ENCODE results near the gene NXPH3. TPM values are rescaled to one million over a fixed set of nuclear protein-coding genes. Genes with fewer than 3 reads are reported as not detected.

The NXPH3 gene
- total RNA-seq, 2 experiments from 2014 or later: not detected

DNA sequence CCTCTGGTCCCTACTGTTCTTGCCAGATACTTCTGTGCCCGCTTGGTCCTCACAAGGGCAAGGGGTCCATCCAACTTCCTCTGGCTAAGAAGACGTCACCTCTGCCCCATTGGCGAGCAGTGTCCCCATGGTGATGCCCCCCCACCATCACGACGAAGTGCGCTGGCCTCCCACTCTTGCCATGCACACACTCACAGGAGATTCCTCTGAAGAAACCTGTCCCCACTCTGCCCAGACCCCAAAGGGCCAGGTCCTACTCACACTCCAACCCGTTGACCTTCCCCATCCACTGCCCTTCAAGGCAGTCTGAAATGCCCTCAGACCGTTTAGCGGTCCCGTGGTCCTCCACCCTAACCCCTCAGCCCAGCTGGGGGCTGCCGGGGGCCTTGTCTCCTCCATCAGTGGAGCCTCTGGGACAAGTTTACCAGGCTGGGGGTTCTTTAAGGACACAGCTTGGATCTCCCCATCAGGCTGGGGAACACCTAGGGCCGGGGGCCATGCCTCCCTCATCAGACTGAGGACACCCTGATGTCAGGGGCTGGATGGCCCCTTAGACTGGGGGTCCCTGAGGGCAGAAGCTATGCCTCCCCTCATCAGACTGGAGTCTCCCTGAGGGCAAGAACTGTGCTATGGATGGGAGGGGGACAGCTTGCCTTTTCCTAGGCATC, 6.5 kb downstream of the NXPH3 start:
- Mint-ChIP-seq H3K27me3 (peaks cover 11% of the 10 kb centered on the region), H3K36me3 (ENCODE audit: low read depth) (no peaks in the 10 kb centered on the region), H3K4me1 (no peaks in the 10 kb centered on the region), H3K27ac (no peak overlapping the region), H3K4me3 (no peak overlapping the region), H3K9me3 (no peaks in the 10 kb centered on the region)
- no peak for DNase-seq
- CTCF ChIA-PET: interaction anchor here (0.6 to 1.9 kb wide), 3 partner anchors 96 to 126 kb away, joined by 3 to 5 read pairs (median 3); partner anchors contain the start of genes SLC35B1 and SPOP
- POLR2A ChIA-PET: interaction anchor here (0.5 kb wide), 1 partner anchor 249 kb away, joined by 3 read pairs; no protein-coding TSS in a partner anchor

DNA sequence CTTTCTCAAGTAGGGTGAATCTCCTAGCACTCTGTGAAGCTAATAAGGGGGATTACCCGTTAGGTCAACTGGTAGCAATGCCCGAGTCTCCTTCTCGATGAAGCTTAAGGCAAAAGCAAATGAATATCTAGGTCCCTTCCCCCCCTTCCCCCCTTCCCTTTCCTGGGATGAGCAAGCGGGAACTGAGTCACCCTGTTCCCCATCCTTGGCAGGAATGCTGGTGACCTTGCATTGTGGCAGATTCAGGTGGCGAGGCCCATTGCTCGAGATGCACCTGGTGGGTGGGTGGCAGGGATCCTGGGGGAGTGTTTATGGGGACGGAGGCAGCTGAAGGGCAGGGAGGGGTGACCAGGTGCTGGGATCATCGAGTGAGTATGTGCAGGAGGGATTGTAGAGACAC, 7.1 kb downstream of the NXPH3 start:
- Mint-ChIP-seq H3K4me1 (no peaks in the 10 kb centered on the region), H3K27me3 (peaks cover 5% of the 10 kb centered on the region), H3K4me3 (no peak overlapping the region), H3K36me3 (ENCODE audit: low read depth) (no peaks in the 10 kb centered on the region), H3K27ac (no peak overlapping the region), H3K9me3 (no peaks in the 10 kb centered on the region)
- ChIA-PET POLR2A (no interaction called here), CTCF (interaction anchor here (0.7 to 1.9 kb wide), 2 partner anchors 113 to 125 kb away, joined by 3 to 5 read pairs; partner anchors contain the start of gene SLC35B1)
- no peak for DNase-seq

DNA sequence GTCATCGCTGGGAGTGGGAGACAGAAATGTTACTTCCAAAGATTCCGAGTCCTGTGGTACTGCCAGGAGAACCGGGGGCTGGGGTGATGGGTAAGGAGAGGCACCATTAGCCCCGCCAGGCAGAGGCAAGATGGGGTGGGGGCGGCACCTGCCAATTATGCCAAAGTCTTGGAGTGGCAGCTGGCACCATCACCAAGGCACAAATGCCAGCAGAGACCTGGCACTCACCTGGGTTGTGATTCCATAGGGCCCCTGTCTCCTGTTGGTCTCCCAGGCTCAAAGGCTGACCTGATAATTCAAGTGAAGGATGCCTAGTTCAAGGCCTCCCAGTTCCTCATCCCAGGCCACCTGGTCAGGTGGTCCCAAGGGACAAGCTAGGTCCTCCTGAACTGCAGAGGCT, 7.6 kb downstream of the NXPH3 start:
- CTCF ChIA-PET: interaction anchor here (1.9 kb wide), 1 partner anchor 113 kb away, joined by 5 read pairs; no protein-coding TSS in a partner anchor
- H3K4me3 Mint-ChIP-seq: no peak overlapping the region
- H3K9me3 Mint-ChIP-seq: no peaks in the 10 kb centered on the region
- POLR2A ChIA-PET: interaction anchor here (1.2 kb wide), 1 partner anchor 124 kb away, joined by 3 read pairs; no protein-coding TSS in a partner anchor
- H3K4me1 Mint-ChIP-seq: no peaks in the 10 kb centered on the region
- H3K27ac Mint-ChIP-seq: no peak overlapping the region
- no peak for DNase-seq
- H3K27me3 Mint-ChIP-seq: peaks cover under 1% of the 10 kb centered on the region
- no peaks in the 10 kb centered on the region for H3K36me3 Mint-ChIP-seq (ENCODE audit: low read depth)

DNA sequence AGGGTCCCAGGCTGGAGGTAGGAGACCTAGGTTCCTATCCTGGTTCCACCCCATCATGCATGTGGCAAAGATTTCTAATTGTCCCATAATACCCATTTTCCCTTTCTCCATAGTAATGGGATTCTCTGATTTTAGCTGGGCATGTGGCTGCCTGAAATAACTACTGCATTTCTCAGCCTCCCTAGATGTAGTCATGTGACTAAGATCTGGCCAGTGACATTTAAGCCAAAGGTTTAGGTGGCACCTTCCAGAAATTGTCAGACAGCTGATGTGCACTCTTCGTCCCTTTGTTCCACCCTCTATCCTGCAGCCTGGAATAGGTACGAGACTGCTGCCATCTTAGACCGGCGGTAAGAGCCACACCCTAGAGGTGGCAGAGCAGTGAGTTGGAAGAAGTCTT, 8.2 kb downstream of the NXPH3 start:
- Mint-ChIP-seq H3K4me3 (no peak overlapping the region), H3K9me3 (no peaks in the 10 kb centered on the region), H3K27ac (no peak overlapping the region), H3K27me3 (no peaks in the 10 kb centered on the region), H3K4me1 (no peaks in the 10 kb centered on the region), H3K36me3 (ENCODE audit: low read depth) (no peaks in the 10 kb centered on the region)
- ChIA-PET POLR2A (interaction anchor here (1.2 kb wide), 1 partner anchor 123 kb away, joined by 3 read pairs; no protein-coding TSS in a partner anchor), CTCF (no interaction called here)
- no peak for DNase-seq

DNA sequence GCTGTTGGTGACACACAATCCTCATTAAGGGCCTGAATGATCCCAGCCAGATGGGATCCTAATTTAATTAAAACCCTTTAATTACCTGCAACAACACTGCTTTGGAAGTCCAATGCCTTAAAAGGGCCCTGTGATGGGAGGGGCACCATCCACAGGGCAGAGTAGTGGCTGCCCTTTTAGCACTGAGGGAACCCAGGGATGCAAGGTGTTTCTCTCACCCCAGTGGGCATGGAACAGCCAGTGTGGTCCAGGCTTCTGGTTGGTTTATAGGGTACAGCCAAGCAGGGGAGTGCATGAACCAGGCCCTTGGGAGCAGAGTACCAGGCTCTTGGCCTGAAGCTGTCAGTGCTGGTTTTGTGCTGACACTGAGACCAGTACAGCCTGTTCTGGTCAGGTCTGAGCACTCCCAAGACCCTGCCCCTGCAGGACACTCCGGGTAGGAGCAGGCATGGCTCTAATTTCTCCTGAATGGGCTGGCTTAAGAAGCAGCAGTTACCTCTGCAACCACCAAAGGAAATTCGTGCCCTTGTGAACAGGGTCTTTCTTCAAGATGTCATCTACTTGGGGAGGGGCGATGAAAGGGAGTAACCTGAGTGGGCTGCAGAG, 9.9 kb downstream of the NXPH3 start:
- H3K9me3 Mint-ChIP-seq: no peaks in the 10 kb centered on the region
- H3K36me3 Mint-ChIP-seq (ENCODE audit: low read depth): no peaks in the 10 kb centered on the region
- no peak overlapping the region for H3K27ac Mint-ChIP-seq
- no peak overlapping the region for H3K4me3 Mint-ChIP-seq
- H3K4me1 Mint-ChIP-seq: no peaks in the 10 kb centered on the region
- POLR2A ChIA-PET: no interaction called here
- H3K27me3 Mint-ChIP-seq: no peaks in the 10 kb centered on the region
- DNase-seq: no peak
- CTCF ChIA-PET: no interaction called here

DNA sequence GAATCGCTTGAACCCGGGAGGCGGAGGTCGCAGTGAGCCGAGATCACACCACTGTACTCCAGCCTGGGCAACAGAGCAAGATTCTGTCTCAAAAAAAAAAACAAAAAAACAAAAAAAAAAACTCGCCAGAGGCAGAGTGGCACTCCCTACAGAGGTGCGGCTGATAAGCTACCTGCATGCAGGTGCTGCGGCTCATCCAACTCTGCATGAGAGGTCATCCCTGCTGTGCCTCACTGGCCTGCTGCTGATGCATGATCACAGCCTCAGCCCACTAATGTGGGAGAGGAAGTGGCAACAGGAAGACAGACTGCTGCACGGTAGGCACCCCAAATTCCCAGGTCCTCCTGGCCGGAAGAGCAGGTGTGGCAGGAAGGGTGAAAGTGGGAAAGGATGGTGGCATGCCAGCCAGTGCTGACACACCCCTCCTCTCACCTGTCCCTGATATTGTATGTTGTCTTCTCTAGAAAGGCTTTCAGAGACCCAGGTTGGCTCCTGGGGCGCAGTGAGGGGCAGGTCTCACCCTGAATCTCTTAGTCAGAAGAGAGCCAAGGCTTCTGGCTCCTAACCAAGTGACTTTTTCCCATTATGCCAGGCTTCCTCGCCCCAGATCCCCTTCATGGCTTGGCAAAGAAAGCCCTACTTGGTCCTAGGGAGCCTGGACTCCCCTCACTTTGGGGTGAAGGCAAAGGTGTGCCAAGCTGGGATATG, 11.8 kb downstream of the NXPH3 start:
- H3K36me3 Mint-ChIP-seq (ENCODE audit: low read depth): no peaks in the 10 kb centered on the region
- no peak for DNase-seq
- H3K4me1 Mint-ChIP-seq: no peaks in the 10 kb centered on the region
- H3K27me3 Mint-ChIP-seq: no peaks in the 10 kb centered on the region
- no peak overlapping the region for H3K4me3 Mint-ChIP-seq
- ChIA-PET CTCF (no interaction called here), POLR2A (no interaction called here)
- no peak overlapping the region for H3K27ac Mint-ChIP-seq
- H3K9me3 Mint-ChIP-seq: no peaks in the 10 kb centered on the region

DNA sequence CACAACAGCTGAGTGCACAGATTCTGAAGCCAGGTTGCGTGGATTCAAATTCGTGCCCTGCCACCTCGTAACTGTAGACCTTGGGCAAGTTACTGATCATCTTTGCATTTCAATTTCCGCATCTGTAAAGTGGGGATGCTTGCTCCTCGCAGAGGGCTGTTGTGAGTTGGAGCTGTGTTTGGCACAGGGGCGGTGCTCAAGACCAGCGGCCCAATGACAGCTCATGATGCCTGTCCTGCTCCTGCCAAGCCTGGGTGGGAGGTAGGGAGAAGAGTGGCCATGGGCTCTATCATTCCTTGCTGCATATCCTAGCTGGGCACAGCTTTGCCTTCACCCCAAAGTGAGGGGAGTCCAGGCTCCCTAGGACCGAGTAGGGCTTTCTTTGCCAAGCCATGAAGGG, 12.6 kb downstream of the NXPH3 start:
- H3K4me3 Mint-ChIP-seq: no peak overlapping the region
- no peaks in the 10 kb centered on the region for H3K4me1 Mint-ChIP-seq
- no peaks in the 10 kb centered on the region for H3K27me3 Mint-ChIP-seq
- CTCF ChIA-PET: no interaction called here
- no peak overlapping the region for H3K27ac Mint-ChIP-seq
- peaks cover 3% of the 10 kb centered on the region for H3K36me3 Mint-ChIP-seq (ENCODE audit: low read depth)
- no peak for DNase-seq
- POLR2A ChIA-PET: no interaction called here
- no peaks in the 10 kb centered on the region for H3K9me3 Mint-ChIP-seq

DNA sequence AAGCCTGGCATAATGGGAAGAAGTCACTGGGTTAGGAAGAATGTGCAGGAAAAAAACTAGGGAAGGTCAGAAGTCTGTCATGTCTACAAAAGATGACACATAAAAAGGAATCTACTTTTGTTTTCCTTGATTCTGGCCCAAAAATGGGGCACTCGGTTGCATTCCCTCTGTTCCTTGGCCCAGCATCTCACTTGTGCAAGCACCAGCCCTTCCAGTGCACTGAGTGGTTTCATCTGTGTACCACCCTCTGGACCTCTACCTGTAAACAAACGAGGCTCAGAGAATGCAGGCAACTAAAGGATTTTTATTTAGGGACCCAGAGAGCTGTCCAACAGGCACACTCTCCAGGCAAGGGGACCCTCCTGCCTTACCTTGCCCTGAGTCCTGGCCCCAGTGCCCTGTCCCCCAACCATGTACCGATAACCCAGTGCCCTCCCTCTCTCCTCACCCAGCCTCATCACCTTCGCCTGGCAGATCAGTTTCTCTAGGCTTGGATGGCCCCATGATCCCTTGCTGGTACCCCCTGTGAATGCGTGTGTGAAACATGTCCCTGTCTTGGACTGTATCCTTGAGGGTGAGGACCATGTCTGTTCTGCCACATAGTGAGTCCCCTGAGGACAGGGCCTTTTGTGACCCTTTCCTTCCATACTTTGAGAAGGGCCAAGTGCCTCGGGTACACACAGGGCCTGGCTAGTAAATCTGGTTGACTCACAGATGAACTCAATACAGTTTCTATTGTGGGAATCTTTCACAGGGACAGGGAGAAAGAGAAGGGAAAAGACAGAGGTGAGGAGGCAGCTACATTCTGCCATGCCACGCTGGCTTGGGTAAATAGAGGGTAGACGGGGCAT, 13.3 kb downstream of the NXPH3 start:
- Mint-ChIP-seq H3K4me1 (no peaks in the 10 kb centered on the region), H3K4me3 (no peak overlapping the region), H3K9me3 (no peaks in the 10 kb centered on the region), H3K27me3 (no peaks in the 10 kb centered on the region), H3K27ac (no peak overlapping the region), H3K36me3 (ENCODE audit: low read depth) (peaks cover 3% of the 10 kb centered on the region)
- ChIA-PET CTCF (no interaction called here), POLR2A (no interaction called here)
- DNase-seq: no peak

DNA sequence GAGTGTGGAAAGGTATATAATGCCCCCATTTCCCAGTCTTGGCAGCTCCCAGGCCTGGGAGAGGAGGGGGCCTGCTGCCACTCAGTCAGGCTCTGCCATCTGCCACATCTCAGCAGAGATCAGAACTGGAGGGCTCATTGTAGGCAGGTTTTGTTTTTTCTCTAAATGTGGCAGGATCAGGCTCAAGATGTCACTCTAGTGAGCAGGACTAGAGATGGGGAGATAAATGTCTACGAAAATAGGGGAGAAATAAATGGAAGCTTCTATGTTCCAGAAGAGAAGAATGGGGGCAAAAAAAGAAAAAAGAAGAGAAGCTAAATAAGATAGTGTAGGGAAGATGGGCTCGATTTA, 13.9 kb downstream of the NXPH3 start:
- POLR2A ChIA-PET: no interaction called here
- H3K9me3 Mint-ChIP-seq: no peaks in the 10 kb centered on the region

DNA sequence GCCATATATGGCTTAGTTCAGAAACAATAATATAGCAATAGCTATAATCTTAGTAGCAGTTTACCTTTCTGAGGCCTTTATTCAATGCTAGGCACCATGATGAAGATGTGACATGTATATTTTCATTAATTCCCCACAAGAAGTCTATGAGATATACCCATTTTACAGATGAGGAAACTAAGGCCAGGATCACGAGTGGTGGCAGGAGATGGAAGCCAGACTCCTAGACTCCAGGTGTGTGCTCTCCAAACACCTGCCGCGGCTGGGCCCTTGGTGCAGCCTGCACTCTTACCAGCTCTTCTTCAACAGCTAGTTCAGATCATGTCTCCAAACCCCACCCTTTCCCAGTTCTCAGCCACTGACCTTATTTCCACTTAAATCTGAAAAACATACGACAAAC, 15.2 kb downstream of the NXPH3 start:
- Mint-ChIP-seq H3K4me3 (no peak overlapping the region), H3K27ac (no peak overlapping the region), H3K9me3 (no peaks in the 10 kb centered on the region), H3K4me1 (no peaks in the 10 kb centered on the region), H3K36me3 (ENCODE audit: low read depth) (peaks cover 3% of the 10 kb centered on the region), H3K27me3 (no peaks in the 10 kb centered on the region)
- POLR2A ChIA-PET: no interaction called here
- DNase-seq: no peak
- CTCF ChIA-PET: no interaction called here

More for the DNA sequence above, 13.9 kb downstream of the NXPH3 start:
- CTCF ChIA-PET: no interaction called here
- H3K36me3 Mint-ChIP-seq (ENCODE audit: low read depth): peaks cover 3% of the 10 kb centered on the region
- DNase-seq: no peak
- H3K27me3 Mint-ChIP-seq: no peaks in the 10 kb centered on the region
- H3K4me1 Mint-ChIP-seq: no peaks in the 10 kb centered on the region
- no peak overlapping the region for H3K4me3 Mint-ChIP-seq
- H3K27ac Mint-ChIP-seq: no peak overlapping the region

DNA sequence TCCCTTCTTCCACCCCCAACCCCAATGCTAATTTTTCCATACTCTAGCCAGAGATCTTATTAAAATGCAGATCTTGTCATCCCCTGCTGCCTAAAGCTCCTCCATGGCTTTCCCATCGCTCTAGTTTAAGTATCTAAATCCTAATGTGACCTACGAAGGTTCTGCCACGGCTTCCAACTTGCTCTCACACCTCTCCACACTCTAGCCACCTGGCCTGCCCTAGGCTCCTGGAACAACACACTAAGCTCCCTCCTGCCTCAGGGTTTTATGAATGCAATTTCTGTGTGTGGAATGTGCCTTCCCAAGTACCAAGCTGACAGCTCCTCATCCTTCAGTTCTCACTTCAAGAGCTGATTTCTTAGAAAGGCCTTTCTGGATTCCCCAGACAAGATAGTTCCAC, 16.6 kb downstream of the NXPH3 start:
- Mint-ChIP-seq H3K27me3 (no peaks in the 10 kb centered on the region), H3K4me1 (peaks cover 2% of the 10 kb centered on the region), H3K9me3 (no peaks in the 10 kb centered on the region), H3K27ac (no peak overlapping the region), H3K36me3 (ENCODE audit: low read depth) (peaks cover 13% of the 10 kb centered on the region), H3K4me3 (no peak overlapping the region)
- DNase-seq: no peak
- CTCF ChIA-PET: interaction anchor here (1.3 kb wide), 1 partner anchor 25 kb away, joined by 4 read pairs; no protein-coding TSS in a partner anchor
- POLR2A ChIA-PET: no interaction called here

DNA sequence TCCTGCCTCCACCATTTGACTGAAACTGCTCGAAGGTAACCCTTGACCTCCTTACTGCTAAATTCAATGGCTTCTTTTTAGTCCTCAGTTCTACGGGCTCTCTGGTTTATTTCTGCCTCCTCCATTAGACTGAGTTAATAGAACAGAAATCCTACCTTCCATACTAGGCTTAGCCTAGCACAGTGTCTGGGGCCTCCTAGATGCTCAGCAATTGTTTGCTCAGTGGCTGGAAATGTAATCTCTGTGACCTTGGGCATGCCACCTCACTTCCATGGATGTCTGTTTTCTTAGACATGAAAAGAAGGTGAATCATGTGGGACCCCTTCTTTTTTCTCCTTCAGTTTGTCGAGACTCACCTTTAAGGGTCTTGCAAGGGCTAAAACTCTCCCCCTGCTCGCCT, 19.7 kb downstream of the NXPH3 start:
- Mint-ChIP-seq H3K4me1 (peaks cover 2% of the 10 kb centered on the region), H3K27me3 (no peaks in the 10 kb centered on the region), H3K36me3 (ENCODE audit: low read depth) (peaks cover 33% of the 10 kb centered on the region), H3K9me3 (no peaks in the 10 kb centered on the region), H3K4me3 (no peak overlapping the region), H3K27ac (no peak overlapping the region)
- CTCF ChIA-PET: interaction anchor here (0.7 to 1.6 kb wide), 2 partner anchors 38 to 583 kb away, joined by 3 to 5 read pairs; no protein-coding TSS in a partner anchor
- DNase-seq: no peak
- POLR2A ChIA-PET: interaction anchor here (1.6 kb wide), 1 partner anchor 8 kb away, joined by 6 read pairs; no protein-coding TSS in a partner anchor

DNA sequence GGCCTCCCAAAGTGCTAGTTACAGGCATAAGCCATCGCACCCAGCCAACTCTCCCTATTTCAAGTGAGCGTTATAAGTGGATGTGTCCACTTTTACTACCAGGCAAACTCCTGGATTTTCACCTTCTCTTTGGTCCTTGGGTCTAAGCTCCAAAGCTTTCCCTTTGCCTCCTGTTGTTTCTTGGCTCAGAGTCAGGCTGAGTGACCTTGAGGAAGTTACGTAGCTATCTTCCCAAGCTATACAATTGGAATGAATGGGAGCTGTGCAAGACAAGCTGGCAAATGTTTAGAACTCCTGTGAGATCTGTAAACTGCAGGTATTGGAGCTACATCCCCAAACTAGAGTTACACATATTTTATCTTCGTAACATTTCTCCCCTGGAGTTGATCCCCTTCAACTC, 20.3 kb downstream of the NXPH3 start:
- no peak for DNase-seq
- H3K27me3 Mint-ChIP-seq: no peaks in the 10 kb centered on the region
- H3K4me1 Mint-ChIP-seq: peaks cover 2% of the 10 kb centered on the region
- H3K36me3 Mint-ChIP-seq (ENCODE audit: low read depth): peaks cover 37% of the 10 kb centered on the region
- POLR2A ChIA-PET: interaction anchor here (1.3 kb wide), 1 partner anchor 79 kb away, joined by 3 read pairs; no protein-coding TSS in a partner anchor
- H3K27ac Mint-ChIP-seq: no peak overlapping the region
- H3K4me3 Mint-ChIP-seq: no peak overlapping the region
- H3K9me3 Mint-ChIP-seq: no peaks in the 10 kb centered on the region
- CTCF ChIA-PET: interaction anchor here (1.6 to 1.9 kb wide), 2 partner anchors 26 to 38 kb away, joined by 5 to 6 read pairs; no protein-coding TSS in a partner anchor

Measured in activated CD4-positive, alpha-beta memory T cell treated with anti-CD3 and anti-CD28 coated beads, Interleukin-2, amount 10 ng/mL, durations not matched to agents 7 days and 5 days (primary cell).